Lower leg skin (tissue), 3 donors: ENCODE measurements around the gene ODC1.
"Not testable (repeated sequence)": the region's sequence is repeated elsewhere in the genome, so short reads cannot be mapped to it uniquely, and the experiment has no call there.

ENCODE experiments used
- POLR2A ChIP-seq, 2 donors: fragments of 450-650 bp; IDR thresholded peaks; one replicate each; pipeline ENCODE4 v1.6.1; 2016 to 2017; ENCODE audit warnings: antibody characterized with exemption in 2 of 2, mild to moderate bottlenecking in 1 of 2, moderate library complexity in 1 of 2
- TF ChIP-seq, protein P1 (sequence below), 3 donors: fragments of 450-650 bp; IDR thresholded peaks; one replicate each; pipeline ENCODE4 v1.5.1; 2016; ENCODE audit warnings: antibody characterized with exemption in 3 of 3, mild to moderate bottlenecking in 3 of 3, moderate library complexity in 2 of 3

- TF ChIP-seq, protein P1, sequence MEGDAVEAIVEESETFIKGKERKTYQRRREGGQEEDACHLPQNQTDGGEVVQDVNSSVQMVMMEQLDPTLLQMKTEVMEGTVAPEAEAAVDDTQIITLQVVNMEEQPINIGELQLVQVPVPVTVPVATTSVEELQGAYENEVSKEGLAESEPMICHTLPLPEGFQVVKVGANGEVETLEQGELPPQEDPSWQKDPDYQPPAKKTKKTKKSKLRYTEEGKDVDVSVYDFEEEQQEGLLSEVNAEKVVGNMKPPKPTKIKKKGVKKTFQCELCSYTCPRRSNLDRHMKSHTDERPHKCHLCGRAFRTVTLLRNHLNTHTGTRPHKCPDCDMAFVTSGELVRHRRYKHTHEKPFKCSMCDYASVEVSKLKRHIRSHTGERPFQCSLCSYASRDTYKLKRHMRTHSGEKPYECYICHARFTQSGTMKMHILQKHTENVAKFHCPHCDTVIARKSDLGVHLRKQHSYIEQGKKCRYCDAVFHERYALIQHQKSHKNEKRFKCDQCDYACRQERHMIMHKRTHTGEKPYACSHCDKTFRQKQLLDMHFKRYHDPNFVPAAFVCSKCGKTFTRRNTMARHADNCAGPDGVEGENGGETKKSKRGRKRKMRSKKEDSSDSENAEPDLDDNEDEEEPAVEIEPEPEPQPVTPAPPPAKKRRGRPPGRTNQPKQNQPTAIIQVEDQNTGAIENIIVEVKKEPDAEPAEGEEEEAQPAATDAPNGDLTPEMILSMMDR (IDR thresholded peaks at IDR 0.05) = not testable (repeated sequence)
- not testable (repeated sequence) for TF ChIP-seq POLR2A (IDR thresholded peaks at IDR 0.05)
Measured at GRCh38 chr2:10488142-10488541, 40.0 kb upstream of the ODC1 start.
